HG03442 (cell line): ENCODE results near the gene TTC38.

ENCODE experiments used
- ATAC-seq: cut with Tn5 transposase; IDR thresholded peaks from one replicate; pipeline ENCODE4 v1.9.1; 2021; ENCODE audit warnings: mild to moderate bottlenecking, moderate library complexity; ENCODE audit not compliant: unreplicated experiment

The TTC38 gene

DNA sequence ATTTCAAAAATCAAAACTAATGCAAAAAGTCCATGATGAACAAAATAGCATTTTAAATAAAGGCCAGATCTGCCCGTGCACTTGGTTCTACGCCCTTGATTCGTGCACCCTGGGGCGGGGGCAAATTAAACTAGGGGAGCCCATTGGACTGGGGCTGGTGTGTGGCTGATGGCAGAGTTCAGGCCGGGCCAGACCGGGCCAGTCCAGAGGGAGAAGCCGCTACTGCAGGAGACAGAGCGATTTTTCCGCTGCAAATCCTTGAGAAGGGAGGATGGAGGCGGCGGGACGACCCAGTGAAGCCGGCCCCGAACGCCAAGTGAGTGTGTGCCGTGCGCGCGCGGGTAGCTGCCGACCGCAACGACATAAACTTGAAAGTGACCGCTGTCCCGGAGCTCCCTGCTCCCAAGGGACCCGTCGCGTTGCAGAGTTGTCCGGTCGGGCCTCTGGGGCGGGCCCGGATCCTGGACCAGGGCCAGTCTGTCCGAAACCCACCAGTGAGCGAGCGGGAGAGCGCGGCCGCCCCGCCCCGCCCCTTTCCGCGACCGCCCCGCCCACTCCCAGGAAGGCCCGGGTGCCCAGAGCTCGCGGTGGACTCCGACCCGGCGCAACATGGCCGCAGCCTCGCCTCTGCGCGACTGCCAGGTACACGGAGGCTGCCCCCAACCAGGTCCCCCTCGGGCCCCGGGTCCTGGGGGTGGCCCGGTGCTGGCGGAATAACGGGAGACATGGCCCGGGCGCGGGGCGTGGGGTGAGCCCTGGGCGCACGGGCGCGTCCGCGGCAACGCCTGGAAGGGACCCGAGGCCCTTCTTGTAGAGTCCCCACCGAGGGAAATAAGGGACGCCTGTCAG is at the start of gene TTC38:
TSS of gene TTC38 (plus strand) at position 578 of the 849 bp plus-strand sequence. CDS start at position 610, 32 bp downstream.
- ATAC-seq, result peak; percentile 77

DNA sequence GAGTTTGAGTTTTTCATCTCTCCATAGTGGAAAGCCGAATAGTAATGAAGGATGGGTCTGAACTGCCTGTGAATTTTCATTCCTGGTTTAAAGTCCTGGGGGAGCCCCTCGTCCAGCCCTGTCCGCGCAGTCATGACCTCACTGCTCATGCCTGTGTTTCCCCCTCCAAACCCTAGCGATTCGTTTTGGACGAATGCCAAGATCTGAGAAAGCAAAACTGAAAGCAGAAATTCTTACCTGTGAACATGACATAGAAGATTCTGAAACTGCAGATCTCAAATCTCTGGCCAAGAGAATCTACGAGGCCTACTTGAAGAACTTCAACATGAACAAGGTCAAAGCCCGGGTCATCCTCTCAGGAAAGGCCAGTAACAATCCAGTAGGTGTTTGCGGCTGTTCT is 48.2 kb upstream of the TTC38 start:
- ATAC-seq, result no peak

DNA sequence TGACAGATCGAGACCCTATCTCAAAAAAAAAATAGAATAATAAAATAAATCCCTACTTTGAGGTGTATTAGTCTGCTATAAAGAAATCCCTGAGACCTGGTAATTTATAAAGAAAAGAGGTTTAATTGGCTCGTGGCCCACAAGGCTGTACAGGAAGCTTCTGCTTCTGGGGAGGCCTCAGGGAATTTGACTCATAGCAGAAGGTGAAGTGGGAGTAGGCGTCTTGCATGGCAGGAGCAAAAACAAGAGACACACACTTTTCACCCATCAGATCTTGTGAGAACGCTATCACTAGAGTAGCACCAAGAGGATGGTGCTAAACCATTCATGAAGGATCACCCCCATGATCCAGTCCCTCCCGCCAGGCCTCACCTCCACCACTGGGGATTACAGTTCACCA is 46.9 kb upstream of the TTC38 start:
- no peak for ATAC-seq

DNA sequence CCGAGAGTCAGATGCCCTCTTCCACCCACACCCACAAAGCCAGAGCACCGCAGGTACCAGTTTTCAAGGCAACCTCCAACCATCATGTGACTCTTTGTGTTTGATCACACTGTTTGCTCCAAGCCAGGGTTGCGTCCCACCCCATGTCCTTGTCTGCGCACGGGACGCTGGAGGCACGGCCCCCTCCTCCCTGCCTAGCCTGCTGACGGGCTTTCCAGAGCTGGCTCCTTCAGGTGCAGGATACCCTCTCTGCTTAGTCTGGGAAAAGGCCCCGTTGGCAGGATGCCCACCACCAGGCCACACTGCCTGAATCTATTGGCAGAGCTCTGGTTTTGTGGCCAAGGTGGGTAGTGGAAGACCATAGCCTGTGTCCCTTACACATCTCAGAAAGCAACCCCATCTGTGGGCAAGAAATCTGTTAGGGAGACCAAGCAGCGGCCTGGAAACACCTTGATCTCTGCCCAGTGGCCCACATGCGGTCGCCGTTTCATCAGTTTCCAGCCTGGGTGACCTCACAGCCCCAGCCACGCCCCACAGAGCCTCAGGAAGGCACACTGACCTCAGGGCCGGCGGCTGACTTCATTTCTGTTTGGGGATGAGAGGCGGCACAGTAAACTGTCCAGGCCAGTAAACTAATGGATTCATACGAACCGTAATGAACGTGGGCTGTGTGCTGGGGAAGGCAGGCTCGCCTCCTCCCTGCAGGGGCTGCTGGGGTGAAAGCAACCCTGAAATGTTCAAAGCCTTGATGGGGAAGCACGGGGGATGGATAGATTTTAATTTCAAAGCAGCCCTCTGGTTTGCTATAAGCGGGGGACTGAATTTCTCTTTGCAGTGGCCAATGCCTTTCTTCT is 43.5 kb upstream of the TTC38 start:
- ATAC-seq, result no peak

DNA sequence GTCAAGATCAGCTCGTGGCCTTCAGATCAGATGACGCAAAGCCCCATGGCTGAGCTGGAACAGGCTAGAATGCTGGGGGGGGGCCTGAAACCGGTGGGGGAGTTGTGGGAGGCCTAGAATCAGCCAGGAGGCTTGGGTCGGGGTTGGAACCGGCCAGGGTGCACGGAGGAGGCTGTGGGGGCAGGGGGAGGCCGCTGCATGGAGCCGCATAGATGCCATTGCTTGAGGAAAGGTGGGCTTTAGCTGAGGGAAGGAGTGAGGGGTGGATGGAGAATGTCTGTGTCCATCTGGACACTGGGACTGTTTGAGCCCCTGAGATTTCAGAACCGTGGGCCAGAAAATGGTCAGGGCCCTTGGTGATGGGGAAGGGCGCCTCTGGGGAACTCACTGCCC is 42.9 kb upstream of the TTC38 start:
- ATAC-seq, result no peak

DNA sequence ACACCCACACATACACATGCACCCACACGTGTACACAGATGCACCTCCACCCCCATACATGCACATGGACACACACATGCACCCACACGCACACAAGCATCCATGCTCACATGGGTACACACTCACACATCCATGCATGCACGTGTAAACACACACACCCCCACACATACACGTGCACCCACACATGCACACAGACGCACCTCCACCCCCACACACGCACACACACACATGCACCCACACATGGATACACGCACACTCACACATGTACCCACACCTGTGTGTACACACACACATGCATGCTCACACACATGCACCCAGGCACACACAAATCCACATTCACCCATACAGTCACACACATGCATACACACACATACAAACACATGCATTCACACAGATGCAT is 42.2 kb upstream of the TTC38 start:
- no peak for ATAC-seq

DNA sequence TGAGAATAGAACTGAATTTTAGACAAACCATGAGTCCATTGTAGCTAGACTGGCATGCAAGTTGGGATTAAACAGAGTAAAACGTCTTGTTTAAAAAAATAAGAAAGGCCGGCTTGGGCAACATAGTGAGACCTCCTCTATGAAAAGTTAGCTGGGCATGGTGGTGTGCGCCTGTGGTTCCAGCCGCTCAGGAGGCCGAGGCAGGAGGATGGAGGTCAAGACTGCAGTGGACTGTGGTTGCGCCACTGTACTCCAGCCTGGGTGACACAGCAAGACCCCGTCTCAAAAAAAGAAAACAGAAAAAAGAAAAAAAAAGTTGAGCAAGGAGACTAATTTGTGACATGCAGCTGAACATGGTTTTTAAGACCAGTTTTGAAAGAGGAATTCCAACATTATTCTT is 41.2 kb upstream of the TTC38 start:
- no peak for ATAC-seq

DNA sequence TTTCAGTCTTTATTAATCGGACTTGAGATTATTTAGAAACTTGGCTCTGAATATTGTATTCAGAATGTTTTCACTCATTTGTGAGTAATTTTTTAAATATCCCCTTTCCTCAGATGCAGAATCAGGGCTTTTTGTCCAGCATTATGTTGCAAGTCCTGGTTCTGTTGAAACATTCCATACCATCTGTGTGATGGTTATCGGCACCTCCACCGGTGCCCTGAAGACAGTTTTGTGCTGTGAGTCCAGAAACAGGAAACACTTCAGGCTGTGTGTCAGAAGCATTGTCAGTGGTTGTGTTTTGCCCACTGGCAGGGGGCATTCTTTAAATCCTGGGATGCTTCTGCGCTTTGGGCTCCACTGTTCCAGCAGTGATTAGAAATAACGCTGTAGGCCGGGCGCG is 38.1 kb upstream of the TTC38 start:
- no peak for ATAC-seq

DNA sequence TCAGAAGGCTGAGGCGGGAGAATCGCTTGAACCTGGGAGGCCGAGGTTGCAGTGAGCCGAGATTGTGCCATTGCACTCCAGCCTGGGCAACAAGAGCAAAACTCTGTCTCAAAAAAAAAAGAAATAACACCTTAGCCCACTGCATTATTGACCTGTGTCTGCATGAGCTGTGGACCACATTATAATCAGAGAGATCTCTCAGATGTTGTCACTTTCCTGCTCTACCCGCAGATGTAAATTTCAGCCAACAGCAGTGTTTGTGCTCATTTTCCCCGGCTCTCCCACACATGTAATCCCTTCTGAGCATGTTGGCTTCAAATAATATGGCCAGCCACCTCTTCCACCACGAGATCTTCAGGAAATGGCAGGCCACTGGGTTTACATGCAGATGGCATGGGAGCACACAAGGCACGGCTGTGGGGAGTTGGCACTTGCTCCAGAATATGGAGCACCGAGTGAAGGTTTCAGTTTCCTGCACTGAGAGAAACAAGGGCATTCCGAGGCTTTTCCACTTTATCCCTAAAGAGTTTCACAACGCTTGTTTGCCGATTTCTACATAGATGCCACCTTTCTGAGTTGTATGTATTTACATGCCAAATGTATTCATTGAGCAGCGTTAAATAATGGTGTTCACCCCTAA is 37.4 kb upstream of the TTC38 start:
- ATAC-seq, result no peak

DNA sequence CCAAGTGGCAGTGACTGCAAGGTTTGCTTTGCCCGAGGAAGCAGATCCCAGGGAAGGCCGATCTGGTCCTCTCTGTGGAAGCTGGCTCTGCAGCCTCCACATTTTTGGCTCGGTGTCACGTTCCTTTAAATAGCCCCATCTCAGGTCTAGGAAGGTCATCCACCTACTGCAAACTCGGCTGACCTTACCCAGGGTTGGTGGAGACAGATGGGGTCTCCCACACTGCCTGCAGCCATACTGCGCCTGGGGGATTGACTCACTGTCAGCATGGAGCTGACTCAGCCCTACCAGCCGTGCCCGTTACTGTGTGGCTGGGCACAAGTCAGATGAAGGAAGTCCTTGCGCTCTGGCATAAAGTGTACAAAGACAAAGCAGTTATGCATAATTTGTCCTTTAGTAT is 34.6 kb upstream of the TTC38 start:
- no peak for ATAC-seq

DNA sequence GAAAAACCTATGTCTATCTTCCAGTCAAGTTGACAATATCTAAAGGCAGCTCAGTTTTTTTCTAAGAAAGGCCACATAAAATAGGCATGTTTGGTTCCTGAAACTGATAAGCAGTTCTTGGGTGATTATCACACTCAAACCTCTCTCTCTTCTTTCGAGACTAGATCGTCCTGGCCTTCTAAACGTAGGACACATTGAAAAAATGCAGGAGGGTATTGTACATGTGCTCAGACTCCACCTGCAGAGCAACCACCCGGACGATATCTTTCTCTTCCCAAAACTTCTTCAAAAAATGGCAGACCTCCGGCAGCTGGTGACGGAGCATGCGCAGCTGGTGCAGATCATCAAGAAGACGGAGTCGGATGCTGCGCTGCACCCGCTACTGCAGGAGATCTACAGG is 32.8 kb upstream of the TTC38 start:
- ATAC-seq, result no peak

DNA sequence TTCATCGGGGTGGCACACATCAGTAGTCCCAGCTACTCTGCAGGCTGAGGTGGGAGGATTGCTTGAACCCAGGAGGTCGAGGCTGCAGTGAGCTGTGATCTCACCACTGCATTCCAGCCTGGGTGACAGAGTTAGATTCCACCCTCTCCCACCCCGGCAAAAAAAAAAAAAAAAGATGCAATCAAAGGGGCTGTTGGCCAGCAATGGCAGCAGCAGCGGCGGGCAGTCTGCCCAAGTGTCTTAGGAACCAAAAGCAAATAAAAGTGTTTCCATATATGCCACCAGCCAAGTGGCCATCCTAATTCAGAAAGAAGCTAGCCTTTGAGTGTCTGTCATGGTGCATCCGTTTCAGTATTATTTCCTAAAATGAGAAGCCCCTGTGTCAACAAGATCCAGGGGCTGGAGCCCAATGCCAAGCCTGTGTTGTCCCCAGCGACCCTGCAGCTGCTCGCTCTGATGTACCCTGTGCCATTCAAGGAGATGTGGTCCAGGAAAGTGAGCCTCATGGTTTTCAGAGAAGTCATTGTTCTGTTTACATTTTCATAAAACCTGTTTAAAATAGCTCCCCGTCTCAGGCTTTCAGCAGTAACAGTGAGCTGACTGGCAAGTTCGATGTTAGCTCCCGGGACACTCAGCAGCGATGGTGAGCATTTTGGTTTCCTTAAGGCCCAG is 30.2 kb upstream of the TTC38 start:
- ATAC-seq, result no peak

DNA sequence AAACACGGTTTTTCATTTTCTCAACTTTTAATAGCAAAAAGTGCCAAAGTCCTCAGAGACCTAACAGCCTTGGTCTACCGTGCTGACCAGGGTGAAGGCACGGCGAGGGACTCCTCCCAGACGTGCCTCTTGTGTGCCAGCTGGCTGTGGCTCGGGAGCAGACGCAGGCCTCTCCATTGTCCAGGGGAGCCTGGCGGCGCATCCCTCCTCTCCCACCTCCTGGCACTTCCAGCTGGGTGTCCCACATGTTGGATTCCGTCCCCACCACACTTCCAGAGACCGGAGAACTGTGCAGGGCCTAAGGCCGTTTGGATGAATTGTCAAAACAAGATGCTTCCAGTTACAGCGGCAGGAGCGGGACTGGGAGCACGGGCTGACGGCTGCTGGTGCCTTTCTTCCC is 29.3 kb upstream of the TTC38 start:
- ATAC-seq, result no peak

DNA sequence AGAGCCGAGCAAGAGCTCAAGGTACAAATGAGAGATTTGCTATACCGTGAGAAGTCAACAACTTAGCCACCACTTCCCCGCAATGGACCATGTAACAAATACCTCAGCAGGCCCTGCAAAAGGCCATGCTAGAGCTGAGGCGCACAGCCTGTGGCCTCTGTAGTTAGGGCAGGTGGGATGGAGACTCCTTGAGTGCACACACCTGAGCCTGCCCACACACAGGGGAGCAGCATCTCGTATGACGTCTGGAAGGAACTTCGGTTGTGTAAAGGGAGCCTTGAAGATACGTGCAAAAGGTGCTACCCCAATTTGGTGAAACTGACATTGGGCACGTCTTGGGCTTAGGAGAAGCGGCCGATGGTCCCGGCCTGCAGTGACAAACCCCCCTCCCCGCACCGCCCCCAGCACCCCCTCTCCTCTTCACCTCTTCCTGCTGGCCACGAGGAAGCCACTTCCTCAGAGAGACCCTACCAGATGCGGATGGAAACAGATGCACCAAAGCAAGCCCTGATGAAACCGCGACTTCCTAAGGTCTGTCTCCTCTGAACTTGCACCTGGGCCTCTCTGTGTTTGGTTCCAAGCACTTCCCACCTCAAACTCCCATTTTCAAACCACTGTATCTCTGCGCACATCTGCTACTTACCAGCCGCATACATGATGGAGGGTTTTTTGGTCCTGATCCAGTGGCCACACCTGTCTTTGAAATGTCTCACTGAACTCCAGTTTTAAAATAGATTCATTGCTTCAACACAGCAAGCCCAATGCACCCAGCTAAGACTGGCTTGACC is 28.4 kb upstream of the TTC38 start:
- ATAC-seq, result no peak

DNA sequence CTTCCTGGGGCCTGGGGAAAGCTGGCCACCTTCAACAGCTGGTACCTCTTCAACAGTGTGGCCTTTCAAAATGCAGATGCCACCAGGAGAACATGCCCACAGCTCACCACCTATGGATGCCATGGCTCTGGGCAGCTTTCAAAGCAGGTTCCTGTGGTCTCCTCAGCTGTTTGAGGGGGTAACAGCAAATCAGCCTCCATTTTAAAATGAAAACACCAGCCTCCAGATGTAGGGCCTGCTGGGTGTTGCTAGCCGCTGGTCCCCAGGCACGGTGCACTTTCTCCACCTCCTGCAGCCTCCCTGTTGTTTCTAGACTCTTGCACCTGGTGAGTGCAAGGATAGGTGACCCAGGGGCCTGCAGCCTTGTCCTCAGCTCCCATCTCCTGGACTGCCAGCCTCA is 27.7 kb upstream of the TTC38 start:
- ATAC-seq, result no peak

DNA sequence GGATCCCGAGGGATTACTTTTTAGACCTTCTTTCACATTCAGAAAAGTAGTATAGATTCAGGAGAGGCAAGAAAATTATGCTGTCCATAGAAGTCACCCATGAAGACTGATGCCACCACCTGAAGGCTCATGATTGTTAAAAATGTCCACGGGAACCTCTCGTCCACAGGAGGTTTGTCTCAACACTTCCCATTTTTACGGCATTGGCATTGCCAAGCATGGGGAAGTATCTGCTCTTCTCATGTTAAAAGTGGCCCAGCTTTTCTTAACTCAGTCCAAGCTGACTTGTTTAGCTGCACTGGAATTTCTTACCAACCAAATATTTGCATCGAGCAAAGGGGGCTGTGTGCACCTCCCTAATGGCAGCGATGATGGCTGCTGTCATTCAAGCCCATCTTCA is 27.3 kb upstream of the TTC38 start:
- no peak for ATAC-seq

DNA sequence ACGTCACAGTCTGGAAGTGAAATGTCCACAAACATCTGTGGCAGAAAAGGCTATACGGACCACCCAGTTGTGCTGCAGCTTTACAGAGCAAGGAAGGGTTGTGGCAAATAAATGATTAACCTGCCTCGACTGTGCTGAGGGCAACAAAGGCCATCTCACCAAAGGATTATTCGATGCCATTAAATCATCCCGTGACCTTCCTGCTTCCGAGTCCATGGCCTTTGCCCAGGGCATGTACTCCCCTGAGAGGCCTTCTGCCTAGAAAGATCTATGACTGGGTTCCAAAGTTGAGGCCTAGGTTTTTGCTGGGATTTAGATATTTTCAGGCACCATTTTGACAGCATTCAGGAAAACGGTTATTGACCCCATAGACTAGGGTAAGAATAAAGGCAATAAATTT is 26.9 kb upstream of the TTC38 start:
- no peak for ATAC-seq

DNA sequence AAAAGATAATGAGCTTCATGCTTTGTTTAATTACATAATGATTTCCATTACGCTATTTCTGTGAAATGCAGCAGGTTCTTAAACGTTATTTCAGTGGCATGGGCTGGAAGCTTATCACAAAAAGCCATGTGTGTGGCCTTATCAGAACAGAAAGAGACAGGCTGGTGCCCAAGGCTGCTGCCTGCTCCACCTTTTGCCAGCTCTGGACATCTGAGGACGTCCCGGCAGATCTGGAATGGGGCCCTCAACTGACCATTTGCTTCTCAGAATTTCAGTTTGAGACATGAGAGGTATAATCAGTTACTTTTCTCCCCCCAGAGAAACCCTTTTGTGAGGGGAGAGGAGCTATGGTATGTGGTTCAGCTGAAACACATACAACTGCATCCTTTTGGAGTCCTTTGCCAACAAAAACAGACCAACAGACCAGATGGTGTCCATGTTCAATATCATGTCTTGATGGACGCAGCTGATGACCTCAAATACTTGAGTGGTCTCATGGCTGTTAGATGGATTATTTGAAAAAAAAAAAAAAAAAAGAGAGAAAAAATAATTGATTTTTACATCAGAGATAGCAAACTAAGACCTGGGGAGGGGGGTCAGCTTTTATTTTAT is 26.3 kb upstream of the TTC38 start:
- ATAC-seq, result no peak

DNA sequence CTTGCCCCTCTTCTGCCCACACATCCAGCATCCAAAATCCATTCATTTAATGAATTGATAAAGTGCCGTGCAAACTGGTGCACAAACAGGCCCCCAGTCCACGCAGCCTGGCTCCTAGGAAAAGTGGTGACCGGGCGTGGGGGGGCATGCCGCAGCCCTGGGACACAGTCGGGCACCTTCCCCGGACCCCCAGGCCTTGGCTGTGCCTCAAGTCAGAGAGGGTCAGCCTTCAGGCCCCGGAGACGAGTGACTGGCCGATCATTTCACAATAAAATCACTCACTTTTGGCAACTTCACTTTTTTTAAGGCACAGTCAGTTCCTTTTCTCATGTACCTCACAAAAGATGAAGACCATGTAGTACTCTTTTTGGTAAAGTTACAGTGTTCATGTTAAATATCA is 25.7 kb upstream of the TTC38 start:
- ATAC-seq, result no peak

DNA sequence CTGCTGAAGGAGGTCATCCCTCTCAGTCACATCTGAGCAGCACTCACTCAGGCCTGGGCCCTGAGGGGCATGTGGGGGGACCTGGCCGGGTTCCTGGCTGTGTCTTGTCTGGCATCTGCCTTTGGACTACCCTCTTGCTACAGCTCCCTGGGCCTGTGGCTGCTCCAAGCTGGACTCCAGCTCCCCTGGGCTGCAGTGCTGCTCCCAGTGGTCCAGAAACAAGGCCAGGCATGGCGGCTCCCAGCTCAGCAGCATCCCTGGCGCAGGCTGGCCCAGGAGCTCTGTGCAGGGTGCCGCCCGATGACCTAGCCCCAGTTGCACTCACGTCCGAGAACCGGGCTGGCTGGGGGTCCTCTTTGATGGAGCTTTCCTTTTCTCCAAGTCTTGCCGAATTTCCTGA is 23.0 kb upstream of the TTC38 start:
- ATAC-seq, result no peak
